ENCODE data around the gene ADIPOQ. TPM values are rescaled to one million over a fixed set of nuclear protein-coding genes. Genes with fewer than 3 reads are reported as not detected.
"Not testable (repeated sequence)": the region's sequence is repeated elsewhere in the genome, so short reads cannot be mapped to it uniquely, and the experiment has no call there.

Gene ADIPOQ
- polyA plus RNA-seq, 1 donor from 2014 or later, result not detected

DNA sequence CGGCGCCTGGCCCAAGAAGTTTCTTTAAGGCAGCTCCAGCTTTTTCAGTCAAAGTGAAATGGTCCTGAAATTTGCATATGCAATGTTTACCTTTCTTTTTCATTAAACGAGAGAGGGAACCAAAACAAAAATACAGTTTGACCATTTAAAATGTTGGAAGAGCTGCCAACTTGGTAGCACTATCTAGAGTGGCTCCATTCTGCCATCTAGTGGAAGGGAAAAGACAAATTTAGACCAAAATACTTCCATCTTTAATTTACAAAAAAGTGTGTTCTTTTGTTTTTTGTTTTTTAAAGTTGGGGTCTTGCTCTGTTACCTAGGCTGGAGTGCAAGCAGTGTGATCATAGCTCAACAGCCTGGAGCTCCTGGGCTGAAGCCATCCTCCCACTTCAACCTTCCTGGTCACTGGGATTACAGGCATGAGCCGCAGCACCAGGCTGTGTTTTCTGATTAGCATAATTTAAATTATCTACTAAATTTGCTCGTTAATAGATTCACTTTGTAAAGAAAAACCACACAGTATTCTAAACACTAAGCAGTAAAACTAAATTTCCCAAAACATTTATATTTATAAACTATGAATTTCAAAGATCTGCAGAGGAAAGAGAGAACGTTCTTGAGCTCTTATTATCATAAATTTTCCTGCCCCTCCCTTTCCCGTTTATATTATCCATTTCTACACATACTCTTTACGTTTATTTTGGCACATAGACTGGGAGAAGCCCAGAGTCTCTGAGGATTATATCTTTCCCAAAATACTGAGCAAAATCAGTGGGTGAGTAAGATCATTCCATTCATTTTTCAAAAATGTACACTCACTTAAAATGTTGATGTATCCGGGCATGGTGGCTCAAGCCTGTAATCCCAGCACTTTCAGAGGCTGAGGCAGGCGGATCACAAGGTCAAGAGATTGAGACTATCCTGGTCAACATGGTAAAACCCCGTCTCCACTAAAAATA lies 20.8 kb upstream of the ADIPOQ start:
- peaks cover 0 to 16% (median 11%) of the 10 kb centered on the region in 3 donors for H3K4me1 Mint-ChIP-seq
- no peaks in the 10 kb centered on the region for H3K36me3 Mint-ChIP-seq
- H3K9me3 Mint-ChIP-seq, result peaks cover 0 to 2% (median 0%) of the 10 kb centered on the region in 3 donors
- H3K4me3 Mint-ChIP-seq, result peak overlapping the region in 1 of 4 donors; percentile 14
- no peak overlapping the region for H3K27ac Mint-ChIP-seq
- H3K27me3 Mint-ChIP-seq, result peaks cover 15% of the 10 kb centered on the region

GRCh38 chr3:186822388-186822759 lies 20.1 kb upstream of the ADIPOQ start:
- Mint-ChIP-seq H3K4me1 (peaks cover 0 to 16% (median 11%) of the 10 kb centered on the region in 3 donors), H3K27me3 (peaks cover 15% of the 10 kb centered on the region)
- H3K36me3 Mint-ChIP-seq, H3K9me3 Mint-ChIP-seq, H3K27ac Mint-ChIP-seq, H3K4me3 Mint-ChIP-seq: not testable (repeated sequence)

DNA sequence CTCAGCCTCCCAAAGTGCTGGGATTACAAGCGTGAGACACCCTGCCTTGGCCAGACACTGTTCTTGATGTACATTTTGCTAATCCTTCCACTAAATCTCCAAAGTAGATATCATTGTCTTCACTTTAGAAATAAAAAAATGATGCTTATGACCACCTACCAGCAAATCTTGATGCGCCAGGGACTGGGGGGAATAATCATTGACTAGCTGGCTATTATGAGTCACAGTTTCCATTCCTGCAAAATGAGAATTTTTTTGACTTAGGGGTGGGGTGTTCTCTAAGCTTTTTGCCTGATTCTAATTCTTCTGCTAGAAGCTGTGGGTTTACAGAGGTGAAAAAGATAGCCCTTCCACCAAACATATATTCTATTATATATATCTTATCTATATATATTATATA lies 19.1 kb upstream of the ADIPOQ start:
- Mint-ChIP-seq H3K4me1 (peaks cover 0 to 16% (median 13%) of the 10 kb centered on the region in 3 donors), H3K27ac (no peak overlapping the region), H3K9me3 (peaks cover 0 to 2% (median 0%) of the 10 kb centered on the region in 3 donors)

DNA sequence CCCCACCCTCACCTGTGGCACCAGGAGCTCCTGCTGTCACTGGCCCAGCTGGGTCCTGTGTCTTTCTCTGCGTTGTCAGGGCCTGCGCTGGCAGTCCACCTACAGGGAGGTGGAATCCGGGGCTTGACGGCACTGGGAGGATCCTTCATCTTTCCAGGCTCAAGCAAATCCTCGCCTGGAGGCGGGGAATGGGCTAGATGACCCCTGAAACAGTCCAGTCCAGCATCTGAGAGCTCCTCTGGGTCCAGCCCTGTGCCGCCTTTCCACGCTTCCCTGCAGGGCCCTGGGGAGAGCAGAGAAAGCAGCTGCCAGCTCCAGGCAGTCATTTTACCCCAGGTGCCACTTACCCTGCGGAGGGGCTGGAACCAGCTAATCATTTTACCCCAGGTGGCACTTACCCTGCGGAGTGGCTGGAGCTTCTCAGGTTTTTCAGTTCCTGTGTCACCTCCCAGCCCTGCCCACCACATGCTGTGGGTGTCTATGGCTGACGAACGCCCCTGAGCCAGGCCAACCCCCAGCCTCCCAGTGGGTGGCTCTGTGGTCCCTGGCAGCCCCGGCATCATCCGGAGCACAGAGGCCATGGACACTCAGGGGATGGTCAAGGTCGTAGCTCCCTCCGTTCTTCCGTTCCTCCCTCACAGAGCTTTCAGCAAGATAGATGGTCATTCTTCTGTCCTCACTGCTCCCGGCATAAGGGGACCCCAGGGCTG lies 17.9 kb upstream of the ADIPOQ start:
- Mint-ChIP-seq H3K9me3 (peaks cover 0 to 2% (median 0%) of the 10 kb centered on the region in 3 donors), H3K36me3 (no peaks in the 10 kb centered on the region), H3K27me3 (peaks cover 21% of the 10 kb centered on the region), H3K27ac (no peak overlapping the region), H3K4me3 (peak overlapping the region in 2 of 4 donors; percentile 8 to 37), H3K4me1 (peaks cover 0 to 16% (median 13%) of the 10 kb centered on the region in 3 donors)

More for the DNA sequence above, 19.1 kb upstream of the ADIPOQ start:
- Mint-ChIP-seq H3K4me3 (no peak overlapping the region), H3K36me3 (no peaks in the 10 kb centered on the region), H3K27me3 (peaks cover 16% of the 10 kb centered on the region)

- Mint-ChIP-seq H3K4me3 (peak overlapping the region; percentile 41 to 92 (median 60)), H3K27me3 (peaks cover 27% of the 10 kb centered on the region), H3K9me3 (peaks cover 0 to 2% (median 0%) of the 10 kb centered on the region in 3 donors), H3K27ac (peak overlapping the region in 2 of 3 donors; percentile 7 to 53), H3K4me1 (peaks cover 0 to 16% (median 13%) of the 10 kb centered on the region in 3 donors), H3K36me3 (no peaks in the 10 kb centered on the region)
These were observed 17.2 kb upstream of the ADIPOQ start for GRCh38 chr3:186825294-186825821.

- Mint-ChIP-seq H3K4me1 (peaks cover 0 to 16% (median 13%) of the 10 kb centered on the region in 3 donors), H3K9me3 (peaks cover 0 to 2% (median 0%) of the 10 kb centered on the region in 3 donors), H3K36me3 (no peaks in the 10 kb centered on the region), H3K4me3 (peak overlapping the region; percentile 41 to 92 (median 78)), H3K27ac (peak overlapping the region in 2 of 3 donors; percentile 7 to 53), H3K27me3 (peaks cover 30% of the 10 kb centered on the region)
These were observed 16.6 kb upstream of the ADIPOQ start for GRCh38 chr3:186825872-186826409.

DNA sequence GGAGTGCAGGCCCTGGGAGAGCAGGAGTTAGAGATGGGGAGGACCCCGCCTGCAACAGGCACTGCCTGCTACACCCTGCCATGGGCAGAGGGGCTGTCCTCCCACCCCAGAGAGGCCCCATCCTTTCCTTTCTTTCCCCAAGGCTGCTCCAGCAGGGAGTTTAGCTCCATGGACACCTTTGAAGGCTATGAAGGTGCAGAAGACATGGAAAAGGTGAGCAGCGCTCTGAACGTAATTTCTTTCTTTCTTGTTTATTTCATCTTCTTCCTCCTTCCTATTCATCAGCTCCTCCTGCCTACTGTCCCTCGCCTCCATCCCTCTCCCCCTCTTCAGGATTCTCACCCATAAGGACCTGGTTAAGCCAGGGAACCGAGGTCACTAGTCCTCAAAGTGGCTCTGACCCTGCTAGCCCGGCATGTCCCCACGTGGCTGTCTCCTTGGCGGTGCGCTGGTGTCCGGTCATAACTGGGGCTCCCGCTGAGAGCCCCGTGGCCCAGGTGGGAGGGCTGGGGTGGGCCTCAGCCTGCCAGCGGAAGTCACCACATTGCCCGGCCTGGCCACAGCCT lies 16.0 kb upstream of the ADIPOQ start:
- Mint-ChIP-seq H3K36me3 (no peaks in the 10 kb centered on the region), H3K27me3 (peaks cover 30% of the 10 kb centered on the region), H3K4me3 (peak overlapping the region; percentile 41 to 92 (median 78)), H3K27ac (peak overlapping the region in 1 of 3 donors; percentile 7), H3K9me3 (peaks cover 0 to 2% (median 0%) of the 10 kb centered on the region in 3 donors), H3K4me1 (peaks cover 0 to 16% (median 11%) of the 10 kb centered on the region in 3 donors)

GRCh38 chr3:186826976-186827857 lies 15.3 kb upstream of the ADIPOQ start:
- peaks cover 2% of the 10 kb centered on the region for H3K36me3 Mint-ChIP-seq
- H3K4me3 Mint-ChIP-seq, result peak overlapping the region; percentile 41 to 92 (median 78)
- H3K9me3 Mint-ChIP-seq, result peaks cover 0 to 2% (median 0%) of the 10 kb centered on the region in 3 donors
- H3K27me3 Mint-ChIP-seq, result peaks cover 34% of the 10 kb centered on the region
- H3K27ac Mint-ChIP-seq, result no peak overlapping the region
- peaks cover 0 to 16% (median 10%) of the 10 kb centered on the region in 3 donors for H3K4me1 Mint-ChIP-seq

DNA sequence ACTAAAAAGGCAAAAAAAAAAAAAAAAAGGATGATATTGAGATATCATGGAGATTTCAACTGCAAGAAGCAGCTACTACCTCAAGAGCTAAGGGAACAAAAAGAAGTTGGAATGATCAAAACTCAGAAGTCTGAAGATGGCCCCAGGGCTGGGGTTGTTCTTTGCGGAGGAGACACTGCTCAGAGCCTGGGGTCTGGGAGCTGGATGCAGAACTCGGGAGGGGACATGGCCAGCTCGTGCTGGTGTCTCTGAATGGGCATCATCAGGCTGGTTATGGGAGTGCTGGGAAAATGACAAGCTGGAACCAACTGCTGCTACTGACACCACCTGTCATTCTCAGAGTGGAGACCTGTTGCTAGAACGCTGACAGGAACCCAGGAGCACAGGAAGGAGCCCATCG lies 14.2 kb upstream of the ADIPOQ start:
- H3K9me3 Mint-ChIP-seq, result peaks cover 0 to 2% (median 0%) of the 10 kb centered on the region in 3 donors
- peaks cover 35% of the 10 kb centered on the region for H3K27me3 Mint-ChIP-seq
- no peak overlapping the region for H3K27ac Mint-ChIP-seq
- H3K4me3 Mint-ChIP-seq, result peak overlapping the region in 1 of 4 donors; percentile 84
- peaks cover 2% of the 10 kb centered on the region for H3K36me3 Mint-ChIP-seq
- H3K4me1 Mint-ChIP-seq, result peaks cover 0 to 16% (median 10%) of the 10 kb centered on the region in 3 donors

- peaks cover 0 to 5% (median 2%) of the 10 kb centered on the region in 3 donors for H3K9me3 Mint-ChIP-seq
- no peak overlapping the region for H3K27ac Mint-ChIP-seq
- H3K4me3 Mint-ChIP-seq, result no peak overlapping the region
- peaks cover 0 to 1% (median 0%) of the 10 kb centered on the region in 3 donors for H3K4me1 Mint-ChIP-seq
- H3K27me3 Mint-ChIP-seq, result peaks cover 25% of the 10 kb centered on the region
- peaks cover 2% of the 10 kb centered on the region for H3K36me3 Mint-ChIP-seq
These were observed 10.7 kb upstream of the ADIPOQ start for GRCh38 chr3:186831798-186832197.

DNA sequence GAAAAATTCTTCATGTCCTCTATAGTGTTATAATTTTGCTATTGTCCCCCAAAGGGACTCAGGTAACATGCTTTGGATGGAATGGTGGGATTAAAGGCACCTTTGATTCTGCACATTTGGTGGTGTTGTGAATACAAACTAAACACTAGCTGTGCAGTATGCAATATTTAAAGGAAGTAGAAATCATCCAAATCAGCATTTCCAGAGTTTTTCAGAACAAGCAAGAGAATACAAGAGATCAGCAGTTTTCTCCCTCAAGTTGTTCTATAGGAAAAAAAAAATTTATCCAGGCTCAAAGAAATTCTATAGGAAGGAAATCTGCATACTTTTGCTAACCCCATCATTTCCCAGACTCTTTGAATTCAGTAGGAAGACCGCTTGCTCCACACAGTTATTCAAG lies 10.2 kb upstream of the ADIPOQ start:
- H3K4me3 Mint-ChIP-seq, result no peak overlapping the region
- peaks cover 2% of the 10 kb centered on the region for H3K36me3 Mint-ChIP-seq
- H3K4me1 Mint-ChIP-seq, result peaks cover 0 to 1% (median 0%) of the 10 kb centered on the region in 3 donors
- no peak overlapping the region for H3K27ac Mint-ChIP-seq
- peaks cover 0 to 5% (median 2%) of the 10 kb centered on the region in 3 donors for H3K9me3 Mint-ChIP-seq
- H3K27me3 Mint-ChIP-seq, result peaks cover 25% of the 10 kb centered on the region

- H3K4me3 Mint-ChIP-seq, result peak overlapping the region in 1 of 4 donors; percentile 3
- H3K27me3 Mint-ChIP-seq, result peaks cover 12% of the 10 kb centered on the region
- H3K36me3 Mint-ChIP-seq, result peaks cover 1% of the 10 kb centered on the region
- H3K4me1 Mint-ChIP-seq, result no peaks in the 10 kb centered on the region
- H3K27ac Mint-ChIP-seq, result no peak overlapping the region
- H3K9me3 Mint-ChIP-seq, result peaks cover 0 to 1% (median under 1%) of the 10 kb centered on the region in 3 donors
These were observed 2.5 kb upstream of the ADIPOQ start for GRCh38 chr3:186839874-186840641.

GRCh38 chr3:186841620-186842019 lies 890 bp upstream of the ADIPOQ start:
- Mint-ChIP-seq H3K36me3 (peaks cover 1% of the 10 kb centered on the region), H3K4me1 (no peaks in the 10 kb centered on the region), H3K27ac (no peak overlapping the region), H3K4me3 (no peak overlapping the region), H3K9me3 (no peaks in the 10 kb centered on the region), H3K27me3 (peaks cover 11% of the 10 kb centered on the region)
